Body of pancreas (tissue), 4 donors: ENCODE results near the gene IFNA13. TPM values are rescaled to one million over a fixed set of nuclear protein-coding genes. Genes with fewer than 3 reads are reported as not detected.

Source experiments
- ATAC-seq: fragments of 150-250 bp; one replicate; pipeline ENCODE4 v1.9.1; 2016
- DNase-seq, 4 donors: peaks; one replicate each; pipeline ENCODE4 v3.0.0-alpha.2; 2019
- H3K27ac ChIP-seq, 4 donors: fragments of 200-600 bp; sonication (generic); 1 replicate in 3 of 4; 2 replicates in 1 of 4; pipeline versions ENCODE4 v1.5.1 to v1.6.1; 2016 to 2019; ENCODE audit warnings: mild to moderate bottlenecking in 1 of 4, mixed read lengths in 1 of 4, moderate library complexity in 1 of 4
- H3K27me3 ChIP-seq, 2 donors: fragments of 200-600 bp; sonication (generic); one replicate each; pipeline ENCODE4 v1.6.0; 2016; ENCODE audit warnings: mild to moderate bottlenecking in 1 of 2
- H3K36me3 ChIP-seq, 2 donors: fragments of 200-600 bp; sonication (generic); replicated peaks in 1 of 2; 2 replicates each; pipeline ENCODE4 v1.5.1; 2016; ENCODE audit warnings: low read depth in 2 of 2; ENCODE audit not compliant: insufficient read depth in 1 of 2
- H3K4me1 ChIP-seq: fragments of 200-600 bp; sonication (generic); one replicate; pipeline ENCODE4 v1.6.0; 2016
- H3K4me3 ChIP-seq, 2 donors: fragments of 200-600 bp; sonication (generic); 1 replicate in 1 of 2; 2 replicates in 1 of 2; pipeline ENCODE4 v1.5.1; 2016 to 2019
- H3K9me3 ChIP-seq, 3 donors: fragments of 200-600 bp; sonication (generic); 1 replicate in 2 of 3; 2 replicates in 1 of 3; pipeline ENCODE4 v1.5.1; 2016
- POLR2A ChIP-seq, 3 donors: fragments of 450-650 bp; IDR thresholded peaks; one replicate each; pipeline ENCODE4 v1.6.1; 2016; ENCODE audit warnings: antibody characterized with exemption in 3 of 3, mild to moderate bottlenecking in 2 of 3
- WGBS, 2 donors: methylation state at CpG; one replicate each; pipeline ENCODE4 v1.1.5; 2017; 5-methylcytosine and 5-hydroxymethylcytosine counted together
- intact Hi-C: fragments of 100-400 bp; cut with DNase I; formaldehyde crosslinking; loops from one replicate; pipeline ENCODE4 v1.15.1; 2023
- total RNA-seq, 2 donors: library from RNA; depleted of rRNA; stranded (reverse); fragments of >200 nt; gene quantifications; one replicate each; pipeline ENCODE4 v1.1.0, GENCODE V29; 2016
- TF ChIP-seq, protein P1 (sequence below), 7 experiments: fragments of 450-650 bp in 4 of 7; fragments of 200-600 bp in 3 of 7; sonication (generic) in 3 of 7; IDR thresholded peaks; one replicate each; pipeline ENCODE4 v1.5.1; 2016 to 2019; ENCODE audit warnings: antibody characterized with exemption in 7 of 7

Gene IFNA13
- total RNA-seq, 2 donors from 2014 or later: not detected

DNA sequence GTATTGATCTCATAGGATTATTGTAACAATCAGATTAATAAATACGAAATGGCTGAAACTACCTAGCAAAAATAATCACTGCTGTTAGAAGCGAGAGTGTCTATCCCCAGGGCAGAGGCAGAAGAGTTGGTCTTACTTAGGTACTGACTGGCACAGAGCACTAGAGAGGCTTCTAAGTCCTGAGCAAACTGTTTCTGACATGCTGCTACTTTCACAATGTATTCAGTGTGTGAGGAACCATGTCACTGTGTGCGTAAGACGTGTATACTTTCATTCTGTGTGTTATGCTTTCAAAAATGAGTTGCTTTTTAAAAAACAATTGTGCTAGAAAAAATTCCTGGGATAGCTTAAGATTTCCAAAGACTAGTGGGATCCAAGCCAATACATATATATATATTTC lies 27.1 kb downstream of the IFNA13 start:
- intact Hi-C loops: no loop called here
- Histone ChIP-seq H3K9me3 (no peaks in the 10 kb centered on the region), H3K4me3 (no peak overlapping the region), H3K27ac (no peak overlapping the region), H3K36me3 (no peaks in the 10 kb centered on the region), H3K27me3 (no peaks in the 10 kb centered on the region), H3K4me1 (no peaks in the 10 kb centered on the region)
- DNase-seq (no peak), ATAC-seq (no peak)
- WGBS, 2 donors: 76 to 83% methylated on average over 4 of the region's 4 CpGs
- TF ChIP-seq, protein P1, sequence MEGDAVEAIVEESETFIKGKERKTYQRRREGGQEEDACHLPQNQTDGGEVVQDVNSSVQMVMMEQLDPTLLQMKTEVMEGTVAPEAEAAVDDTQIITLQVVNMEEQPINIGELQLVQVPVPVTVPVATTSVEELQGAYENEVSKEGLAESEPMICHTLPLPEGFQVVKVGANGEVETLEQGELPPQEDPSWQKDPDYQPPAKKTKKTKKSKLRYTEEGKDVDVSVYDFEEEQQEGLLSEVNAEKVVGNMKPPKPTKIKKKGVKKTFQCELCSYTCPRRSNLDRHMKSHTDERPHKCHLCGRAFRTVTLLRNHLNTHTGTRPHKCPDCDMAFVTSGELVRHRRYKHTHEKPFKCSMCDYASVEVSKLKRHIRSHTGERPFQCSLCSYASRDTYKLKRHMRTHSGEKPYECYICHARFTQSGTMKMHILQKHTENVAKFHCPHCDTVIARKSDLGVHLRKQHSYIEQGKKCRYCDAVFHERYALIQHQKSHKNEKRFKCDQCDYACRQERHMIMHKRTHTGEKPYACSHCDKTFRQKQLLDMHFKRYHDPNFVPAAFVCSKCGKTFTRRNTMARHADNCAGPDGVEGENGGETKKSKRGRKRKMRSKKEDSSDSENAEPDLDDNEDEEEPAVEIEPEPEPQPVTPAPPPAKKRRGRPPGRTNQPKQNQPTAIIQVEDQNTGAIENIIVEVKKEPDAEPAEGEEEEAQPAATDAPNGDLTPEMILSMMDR (IDR thresholded peaks at IDR 0.05): no peak
- TF ChIP-seq POLR2A (IDR thresholded peaks at IDR 0.05): no peak

DNA sequence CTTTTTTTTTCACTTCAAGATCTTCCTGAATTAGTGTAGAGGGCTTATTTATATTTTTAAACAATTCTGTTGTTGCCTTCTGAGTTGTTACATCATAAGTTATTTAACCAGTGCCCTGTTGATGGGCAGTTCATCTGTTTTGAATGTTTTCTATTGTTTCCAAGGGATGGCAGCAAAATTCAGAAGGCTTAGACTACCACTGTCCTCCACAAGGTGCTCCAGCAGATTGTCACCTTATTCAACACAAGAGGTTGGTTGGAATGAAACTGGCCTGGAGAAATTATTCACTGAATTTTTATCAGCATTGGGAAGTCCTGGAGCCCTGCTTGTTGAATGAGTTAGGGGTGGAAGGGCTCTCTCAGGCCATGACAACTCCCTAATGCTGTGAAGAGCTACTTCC lies 31.4 kb downstream of the IFNA13 start:
- no peak for ATAC-seq
- no peak for TF ChIP-seq POLR2A (IDR thresholded peaks at IDR 0.05)
- TF ChIP-seq, protein P1 (IDR thresholded peaks at IDR 0.05): no peak
- H3K27me3 ChIP-seq: no peaks in the 10 kb centered on the region
- H3K4me1 ChIP-seq: peaks cover 27% of the 10 kb centered on the region
- H3K36me3 ChIP-seq: no peaks in the 10 kb centered on the region
- intact Hi-C loops: no loop called here
- H3K9me3 ChIP-seq: no peaks in the 10 kb centered on the region
- H3K27ac ChIP-seq: no peak overlapping the region
- no peak for DNase-seq
- H3K4me3 ChIP-seq: no peak overlapping the region

DNA sequence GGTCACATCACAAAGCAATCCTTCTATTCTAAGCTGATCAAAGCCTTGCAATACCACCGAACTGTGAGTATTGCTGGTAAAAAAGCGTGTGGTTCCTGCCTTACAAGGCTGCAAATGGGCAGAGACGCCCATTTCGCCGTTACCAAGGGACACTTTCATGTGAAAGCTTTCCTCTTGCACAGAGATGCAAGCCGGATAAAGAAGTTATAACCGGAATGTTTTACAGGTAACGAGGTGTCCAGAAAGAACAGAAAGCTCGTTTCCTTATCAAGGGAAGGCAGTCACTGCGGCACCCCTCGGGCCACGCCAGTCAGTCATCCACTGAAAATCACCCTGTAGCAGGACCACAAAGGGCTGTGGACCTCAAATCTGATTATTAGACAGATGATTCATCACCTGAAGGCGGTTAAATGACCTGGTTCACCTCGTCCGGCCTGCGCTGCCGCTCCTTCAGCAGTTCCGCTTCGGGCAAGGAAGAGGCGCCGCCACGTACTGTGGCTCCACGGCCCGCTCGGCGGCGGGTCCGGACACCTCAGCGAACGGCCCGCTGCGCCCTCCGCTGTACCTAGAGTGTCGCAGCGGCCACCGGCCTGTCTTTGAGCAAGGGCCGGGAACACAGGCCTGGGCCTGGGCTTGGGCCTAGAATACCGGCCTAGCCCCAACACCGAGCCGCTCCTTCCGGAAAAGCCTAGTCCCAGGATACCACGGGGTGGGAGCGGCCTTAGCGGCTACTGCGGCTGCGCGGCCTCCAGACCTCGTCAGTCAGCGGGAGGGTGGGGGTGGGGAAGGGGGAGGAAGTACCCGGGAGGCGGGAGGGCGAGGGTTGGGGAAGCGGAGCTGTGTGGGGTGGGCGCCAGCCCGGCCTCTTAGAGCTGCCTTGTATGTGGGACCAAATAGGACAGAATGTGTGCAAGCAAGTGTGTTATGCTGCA lies 32.9 kb downstream of the IFNA13 start, which contains the start of gene KLHL9:
Gene KLHL9, minus strand, starts transcription at position 704 of the 932 bp plus-strand sequence. Its CDS starts 545 bp downstream, at position 159.
- intact Hi-C loops: no loop called here
- Histone ChIP-seq H3K4me1 (peaks cover 42% of the 10 kb centered on the region), H3K4me3 (peak within 1 kb of the TSS; percentile 55 to 79), H3K27me3 (no peaks in the 10 kb centered on the region), H3K36me3 (no peaks in the 10 kb centered on the region), H3K9me3 (no peaks in the 10 kb centered on the region), H3K27ac (peak within 1 kb of the TSS; percentile 84 to 96 (median 94))
- TF ChIP-seq, protein P1 (IDR thresholded peaks at IDR 0.05): peak in 1 of 7 experiments; percentile 10
- TF ChIP-seq POLR2A (IDR thresholded peaks at IDR 0.05): peak; percentile 65 to 73 (median 73)
- ATAC-seq (peak; percentile 100), DNase-seq (peak; percentile 93 to 96 (median 95))
- WGBS, 2 donors: 0 to 1% methylated on average over 24 to 55 of the region's 55 CpGs

DNA sequence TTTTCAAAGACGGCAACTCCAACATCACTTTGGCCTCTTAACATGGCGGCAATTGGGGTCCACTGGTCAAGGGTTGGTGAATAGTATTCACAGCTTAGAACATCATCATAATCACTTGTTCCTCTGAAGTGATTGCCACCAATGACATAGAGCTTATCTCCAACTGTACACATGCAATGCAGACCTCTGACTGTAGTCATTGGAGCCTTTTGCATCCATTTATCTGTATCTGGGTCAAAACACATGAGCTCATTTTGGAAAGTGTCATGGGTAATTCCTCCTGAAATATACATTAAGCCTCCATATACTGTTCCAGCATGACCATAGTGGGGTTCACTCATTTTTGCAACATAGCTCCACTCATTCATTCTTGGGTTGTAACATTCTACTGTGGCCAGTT lies 34.6 kb downstream of the IFNA13 start:
- H3K4me1 ChIP-seq: peaks cover 43% of the 10 kb centered on the region
- intact Hi-C loops: no loop called here
- TF ChIP-seq, protein P1 (IDR thresholded peaks at IDR 0.05): no peak
- TF ChIP-seq POLR2A (IDR thresholded peaks at IDR 0.05): no peak
- H3K9me3 ChIP-seq: no peaks in the 10 kb centered on the region
- DNase-seq: no peak
- ATAC-seq: no peak
- H3K27me3 ChIP-seq: no peaks in the 10 kb centered on the region
- H3K36me3 ChIP-seq: no peaks in the 10 kb centered on the region
- no peak overlapping the region for H3K4me3 ChIP-seq
- WGBS, 2 donors: 97% methylated on average over 2 of the region's 2 CpGs
- H3K27ac ChIP-seq: no peak overlapping the region
